ENCODE results near the gene NIT1.
"Not testable (repeated sequence)": the region's sequence is repeated elsewhere in the genome, so short reads cannot be mapped to it uniquely, and the experiment has no call there.

Gene NIT1

DNA sequence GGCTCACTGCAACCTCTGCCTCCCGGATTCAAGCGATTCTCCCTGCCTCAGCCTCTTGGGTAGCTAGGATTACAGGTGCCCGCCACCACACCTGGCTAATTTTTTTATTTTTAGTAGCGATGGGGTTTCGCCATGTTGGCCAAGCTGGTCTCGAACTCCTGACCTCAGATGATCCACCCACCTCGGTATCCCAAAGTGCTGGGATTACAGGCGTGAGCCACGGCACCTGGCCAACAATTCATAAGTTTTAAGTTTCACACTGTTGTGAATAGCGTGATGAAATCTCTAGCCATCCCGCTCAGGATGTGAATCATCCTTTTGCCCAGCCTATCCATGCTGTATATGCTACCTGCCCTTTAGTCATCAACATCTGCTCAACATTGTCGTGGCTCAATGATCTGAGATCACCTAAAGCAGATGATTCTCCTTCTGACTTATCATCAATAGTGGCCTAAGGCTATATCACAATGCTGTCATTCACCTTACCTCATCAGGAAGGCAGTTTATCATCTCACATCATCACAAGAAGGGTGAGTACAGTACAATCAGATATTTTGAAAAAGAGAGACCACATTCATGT is 2.7 kb upstream of the NIT1 start:
- Histone ChIP-seq H3K27me3 (ENCODE audit: insufficient read depth, low read length, poor library complexity, severe bottlenecking) (no peaks in the 10 kb centered on the region), H3F3A (ENCODE audit: low read depth) (no peaks in the 10 kb centered on the region), H3K9me2 (replicated peaks; ENCODE audit: low read depth, low read length) (no peaks in the 10 kb centered on the region), H3K4me1 (ENCODE audit: insufficient read depth, low read length, poor library complexity, severe bottlenecking) (peaks cover 65% of the 10 kb centered on the region), H3K79me2 (ENCODE audit: insufficient read depth, low read length) (peaks cover 87% of the 10 kb centered on the region), H3K36me3 (ENCODE audit: insufficient read depth, low read length) (peaks cover 3% of the 10 kb centered on the region; the same call in 1 of the 2 replicates), H3K9ac (ENCODE audit: low read depth, low read length, poor library complexity, severe bottlenecking) (no peak overlapping the region), H2AFZ (ENCODE audit: low read length) (no peak overlapping the region), H3K4me3 (ENCODE audit: low read length, poor library complexity, severe bottlenecking) (peak overlapping the region; percentile 96), H4K20me1 (ENCODE audit: insufficient read depth, low read length, poor library complexity, severe bottlenecking) (peaks cover 46% of the 10 kb centered on the region), H3K9me3 (ENCODE audit: insufficient read depth, low read depth, low read length) (no peaks in the 10 kb centered on the region), H3K4me2 (ENCODE audit: low read depth, low read length, poor library complexity, severe bottlenecking) (peak overlapping the region; percentile 85)
- TF ChIP-seq EZH2phosphoT487 (IDR thresholded peaks at IDR 0.05; ENCODE audit: borderline replicate concordance) = no peak
- TF ChIP-seq, protein P1, sequence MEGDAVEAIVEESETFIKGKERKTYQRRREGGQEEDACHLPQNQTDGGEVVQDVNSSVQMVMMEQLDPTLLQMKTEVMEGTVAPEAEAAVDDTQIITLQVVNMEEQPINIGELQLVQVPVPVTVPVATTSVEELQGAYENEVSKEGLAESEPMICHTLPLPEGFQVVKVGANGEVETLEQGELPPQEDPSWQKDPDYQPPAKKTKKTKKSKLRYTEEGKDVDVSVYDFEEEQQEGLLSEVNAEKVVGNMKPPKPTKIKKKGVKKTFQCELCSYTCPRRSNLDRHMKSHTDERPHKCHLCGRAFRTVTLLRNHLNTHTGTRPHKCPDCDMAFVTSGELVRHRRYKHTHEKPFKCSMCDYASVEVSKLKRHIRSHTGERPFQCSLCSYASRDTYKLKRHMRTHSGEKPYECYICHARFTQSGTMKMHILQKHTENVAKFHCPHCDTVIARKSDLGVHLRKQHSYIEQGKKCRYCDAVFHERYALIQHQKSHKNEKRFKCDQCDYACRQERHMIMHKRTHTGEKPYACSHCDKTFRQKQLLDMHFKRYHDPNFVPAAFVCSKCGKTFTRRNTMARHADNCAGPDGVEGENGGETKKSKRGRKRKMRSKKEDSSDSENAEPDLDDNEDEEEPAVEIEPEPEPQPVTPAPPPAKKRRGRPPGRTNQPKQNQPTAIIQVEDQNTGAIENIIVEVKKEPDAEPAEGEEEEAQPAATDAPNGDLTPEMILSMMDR (conservative IDR thresholded peaks at IDR 0.05; ENCODE audit: low read length) = no peak

DNA sequence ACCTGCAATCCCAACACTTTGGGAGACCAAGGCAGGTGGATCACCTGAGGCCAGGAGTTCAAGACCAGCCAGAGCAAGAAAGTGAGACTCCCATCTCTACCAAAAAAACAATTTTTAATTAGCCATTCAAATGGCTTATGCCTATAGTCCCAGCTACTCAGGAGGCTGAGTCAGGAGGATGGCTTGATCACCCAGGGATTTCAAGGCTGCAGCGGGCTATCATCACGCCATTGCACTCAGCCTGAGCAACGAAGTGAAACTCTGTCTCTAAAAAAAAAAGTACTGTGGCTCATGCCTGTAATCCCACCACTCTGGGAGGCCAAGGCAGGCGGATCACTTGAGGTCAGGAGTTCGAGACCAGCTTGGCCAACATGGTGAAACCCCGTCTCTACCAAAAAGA is 1.9 kb upstream of the NIT1 start:
- H2AFZ ChIP-seq (ENCODE audit: low read length); H3F3A ChIP-seq (ENCODE audit: low read depth); H3K9me3 ChIP-seq (ENCODE audit: insufficient read depth, low read depth, low read length); H3K27me3 ChIP-seq (ENCODE audit: insufficient read depth, low read length, poor library complexity, severe bottlenecking); H3K9me2 ChIP-seq (replicated peaks; ENCODE audit: low read depth, low read length): not testable (repeated sequence)
- Histone ChIP-seq H3K4me3 (ENCODE audit: low read length, poor library complexity, severe bottlenecking) (peak overlapping the region; percentile 96), H4K20me1 (ENCODE audit: insufficient read depth, low read length, poor library complexity, severe bottlenecking) (peaks cover 46% of the 10 kb centered on the region), H3K4me1 (ENCODE audit: insufficient read depth, low read length, poor library complexity, severe bottlenecking) (peaks cover 65% of the 10 kb centered on the region), H3K79me2 (ENCODE audit: insufficient read depth, low read length) (peaks cover 85% of the 10 kb centered on the region), H3K4me2 (ENCODE audit: low read depth, low read length, poor library complexity, severe bottlenecking) (peak overlapping the region; percentile 85), H3K36me3 (ENCODE audit: insufficient read depth, low read length) (peaks cover 10% of the 10 kb centered on the region; the same call in 1 of the 2 replicates), H3K9ac (ENCODE audit: low read depth, low read length, poor library complexity, severe bottlenecking) (peak overlapping the region; percentile 25)

DNA sequence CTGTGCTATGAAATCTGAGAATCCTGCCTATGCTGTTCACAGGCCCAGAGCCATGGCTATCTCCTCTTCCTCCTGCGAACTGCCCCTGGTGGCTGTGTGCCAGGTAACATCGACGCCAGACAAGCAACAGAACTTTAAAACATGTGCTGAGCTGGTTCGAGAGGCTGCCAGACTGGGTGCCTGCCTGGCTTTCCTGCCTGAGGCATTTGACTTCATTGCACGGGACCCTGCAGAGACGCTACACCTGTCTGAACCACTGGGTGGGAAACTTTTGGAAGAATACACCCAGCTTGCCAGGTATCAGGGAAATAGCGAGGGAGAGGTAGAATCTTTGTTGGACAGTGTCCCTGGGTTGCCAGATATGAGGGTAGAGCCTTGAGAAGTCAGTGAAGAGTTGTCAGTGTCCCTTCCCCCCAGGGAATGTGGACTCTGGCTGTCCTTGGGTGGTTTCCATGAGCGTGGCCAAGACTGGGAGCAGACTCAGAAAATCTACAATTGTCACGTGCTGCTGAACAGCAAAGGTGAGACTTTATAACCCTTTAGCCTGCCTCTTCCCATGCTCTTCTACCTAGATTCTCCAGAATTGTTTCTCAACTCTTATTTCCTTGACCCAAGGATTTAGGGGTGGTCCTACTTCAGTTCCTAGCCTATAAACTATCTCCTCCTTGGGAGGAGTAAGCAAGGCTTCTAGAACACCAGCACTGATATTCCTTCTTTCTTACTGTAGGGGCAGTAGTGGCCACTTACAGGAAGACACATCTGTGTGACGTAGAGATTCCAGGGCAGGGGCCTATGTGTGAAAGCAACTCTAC is 1.4 kb downstream of the NIT1 start:
- no peaks in the 10 kb centered on the region for H3F3A ChIP-seq (ENCODE audit: low read depth)
- H4K20me1 ChIP-seq (ENCODE audit: insufficient read depth, low read length, poor library complexity, severe bottlenecking) = peaks cover 16% of the 10 kb centered on the region
- peak overlapping the region; percentile 96 for H3K4me3 ChIP-seq (ENCODE audit: low read length, poor library complexity, severe bottlenecking)
- no peak overlapping the region for H2AFZ ChIP-seq (ENCODE audit: low read length)
- TF ChIP-seq EZH2phosphoT487 (IDR thresholded peaks at IDR 0.05; ENCODE audit: borderline replicate concordance) = no peak
- TF ChIP-seq, protein P1 (conservative IDR thresholded peaks at IDR 0.05; ENCODE audit: low read length) = peak; percentile 62
- peaks cover 41% of the 10 kb centered on the region for H3K36me3 ChIP-seq (ENCODE audit: insufficient read depth, low read length)
- no peaks in the 10 kb centered on the region for H3K27me3 ChIP-seq (ENCODE audit: insufficient read depth, low read length, poor library complexity, severe bottlenecking)
- peaks cover 42% of the 10 kb centered on the region for H3K4me1 ChIP-seq (ENCODE audit: insufficient read depth, low read length, poor library complexity, severe bottlenecking)
- H3K9ac ChIP-seq (ENCODE audit: low read depth, low read length, poor library complexity, severe bottlenecking) = peak overlapping the region; percentile 90
- peaks cover 54% of the 10 kb centered on the region for H3K79me2 ChIP-seq (ENCODE audit: insufficient read depth, low read length)
- H3K4me2 ChIP-seq (ENCODE audit: low read depth, low read length, poor library complexity, severe bottlenecking) = peak overlapping the region; percentile 85
- no peaks in the 10 kb centered on the region for H3K9me3 ChIP-seq (ENCODE audit: insufficient read depth, low read depth, low read length)
- no peaks in the 10 kb centered on the region for H3K9me2 ChIP-seq (replicated peaks; ENCODE audit: low read depth, low read length)
